ENCODE results near the gene NTM. TPM values are rescaled to one million over a fixed set of nuclear protein-coding genes. Genes with fewer than 3 reads are reported as not detected.

The NTM gene
- total RNA-seq, 1 experiment from 2014 or later = not detected

DNA sequence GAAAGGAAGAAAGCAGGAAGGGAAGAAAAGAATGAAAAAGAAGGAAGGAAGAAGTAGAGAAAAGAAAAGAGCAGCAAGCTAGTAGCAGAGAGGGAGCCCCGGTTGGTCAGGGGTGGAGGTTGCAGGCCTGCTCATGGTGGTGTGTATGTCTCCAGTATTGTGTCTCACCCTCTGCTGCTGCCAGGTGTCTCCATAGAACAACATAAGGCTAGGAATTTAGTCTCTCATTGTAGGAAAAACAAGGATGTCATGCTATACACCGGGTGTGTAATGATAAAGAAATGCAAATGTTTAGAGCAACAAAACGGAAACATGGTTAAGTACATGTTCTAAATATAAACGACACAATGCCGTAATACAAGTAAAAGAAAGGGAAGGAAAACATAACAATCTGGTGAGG is 342.5 kb downstream of the NTM start:
- BruUV-seq (replicated peaks) = no TSS peak
- Histone ChIP-seq H3K4me3 (replicated peaks in 1 of 2; ENCODE audit: low read depth in 1 of 2, low read length in 2 of 2) (no peak overlapping the region), H3K27ac (ENCODE audit: low read depth, low read length) (no peak overlapping the region), H3K79me2 (ENCODE audit: insufficient read depth, low read length) (no peaks in the 10 kb centered on the region), H3K36me3 (ENCODE audit: control insufficient read depth in 1 of 2, insufficient read depth in 2 of 2, low read length in 2 of 2) (no peaks in the 10 kb centered on the region), H3K4me1 (ENCODE audit: control insufficient read depth in 1 of 2, insufficient read depth in 2 of 2, low read length in 2 of 2) (no peaks in the 10 kb centered on the region), H2AFZ (ENCODE audit: low read depth, low read length, poor library complexity, severe bottlenecking) (no peak overlapping the region), H3K27me3 (ENCODE audit: insufficient read depth, low read length) (no peaks in the 10 kb centered on the region), H4K20me1 (ENCODE audit: insufficient read depth) (no peaks in the 10 kb centered on the region), H3K9me3 (ENCODE audit: control insufficient read depth in 1 of 2, insufficient read depth in 1 of 2, low read depth in 1 of 2, low read length in 2 of 2) (peaks cover 0 to 9% of the 10 kb centered on the region in 2 experiments; a peak in 2 of 4 replicates), H3K9ac (ENCODE audit: low read length) (no peak overlapping the region), H3K9me2 (ENCODE audit: insufficient read depth) (no peaks in the 10 kb centered on the region), H3K4me2 (ENCODE audit: low read length) (no peak overlapping the region)
- TF ChIP-seq, protein P1, sequence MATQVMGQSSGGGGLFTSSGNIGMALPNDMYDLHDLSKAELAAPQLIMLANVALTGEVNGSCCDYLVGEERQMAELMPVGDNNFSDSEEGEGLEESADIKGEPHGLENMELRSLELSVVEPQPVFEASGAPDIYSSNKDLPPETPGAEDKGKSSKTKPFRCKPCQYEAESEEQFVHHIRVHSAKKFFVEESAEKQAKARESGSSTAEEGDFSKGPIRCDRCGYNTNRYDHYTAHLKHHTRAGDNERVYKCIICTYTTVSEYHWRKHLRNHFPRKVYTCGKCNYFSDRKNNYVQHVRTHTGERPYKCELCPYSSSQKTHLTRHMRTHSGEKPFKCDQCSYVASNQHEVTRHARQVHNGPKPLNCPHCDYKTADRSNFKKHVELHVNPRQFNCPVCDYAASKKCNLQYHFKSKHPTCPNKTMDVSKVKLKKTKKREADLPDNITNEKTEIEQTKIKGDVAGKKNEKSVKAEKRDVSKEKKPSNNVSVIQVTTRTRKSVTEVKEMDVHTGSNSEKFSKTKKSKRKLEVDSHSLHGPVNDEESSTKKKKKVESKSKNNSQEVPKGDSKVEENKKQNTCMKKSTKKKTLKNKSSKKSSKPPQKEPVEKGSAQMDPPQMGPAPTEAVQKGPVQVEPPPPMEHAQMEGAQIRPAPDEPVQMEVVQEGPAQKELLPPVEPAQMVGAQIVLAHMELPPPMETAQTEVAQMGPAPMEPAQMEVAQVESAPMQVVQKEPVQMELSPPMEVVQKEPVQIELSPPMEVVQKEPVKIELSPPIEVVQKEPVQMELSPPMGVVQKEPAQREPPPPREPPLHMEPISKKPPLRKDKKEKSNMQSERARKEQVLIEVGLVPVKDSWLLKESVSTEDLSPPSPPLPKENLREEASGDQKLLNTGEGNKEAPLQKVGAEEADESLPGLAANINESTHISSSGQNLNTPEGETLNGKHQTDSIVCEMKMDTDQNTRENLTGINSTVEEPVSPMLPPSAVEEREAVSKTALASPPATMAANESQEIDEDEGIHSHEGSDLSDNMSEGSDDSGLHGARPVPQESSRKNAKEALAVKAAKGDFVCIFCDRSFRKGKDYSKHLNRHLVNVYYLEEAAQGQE (IDR thresholded peaks at IDR 0.05; ENCODE audit: low read depth) = no peak
- TF ChIP-seq FOSL1 (IDR thresholded peaks at IDR 0.05; ENCODE audit: low read depth) (no peak), POLR2A (IDR thresholded peaks at IDR 0.05; ENCODE audit: borderline replicate concordance, extremely low read depth, insufficient read depth, insufficient read length) (no peak), RAD21 (IDR thresholded peaks at IDR 0.05; ENCODE audit: low read depth) (no peak), CEBPB (IDR thresholded peaks at IDR 0.05; ENCODE audit: low read depth) (no peak), SRF (IDR thresholded peaks at IDR 0.05; ENCODE audit: low read depth) (no peak), CBX3 (IDR thresholded peaks at IDR 0.05; ENCODE audit: low read depth) (no peak), JUND (IDR thresholded peaks at IDR 0.05) (no peak)
- TF ChIP-seq, protein P2, sequence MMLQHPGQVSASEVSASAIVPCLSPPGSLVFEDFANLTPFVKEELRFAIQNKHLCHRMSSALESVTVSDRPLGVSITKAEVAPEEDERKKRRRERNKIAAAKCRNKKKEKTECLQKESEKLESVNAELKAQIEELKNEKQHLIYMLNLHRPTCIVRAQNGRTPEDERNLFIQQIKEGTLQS (IDR thresholded peaks at IDR 0.05) = no peak
- TF ChIP-seq, protein P3, sequence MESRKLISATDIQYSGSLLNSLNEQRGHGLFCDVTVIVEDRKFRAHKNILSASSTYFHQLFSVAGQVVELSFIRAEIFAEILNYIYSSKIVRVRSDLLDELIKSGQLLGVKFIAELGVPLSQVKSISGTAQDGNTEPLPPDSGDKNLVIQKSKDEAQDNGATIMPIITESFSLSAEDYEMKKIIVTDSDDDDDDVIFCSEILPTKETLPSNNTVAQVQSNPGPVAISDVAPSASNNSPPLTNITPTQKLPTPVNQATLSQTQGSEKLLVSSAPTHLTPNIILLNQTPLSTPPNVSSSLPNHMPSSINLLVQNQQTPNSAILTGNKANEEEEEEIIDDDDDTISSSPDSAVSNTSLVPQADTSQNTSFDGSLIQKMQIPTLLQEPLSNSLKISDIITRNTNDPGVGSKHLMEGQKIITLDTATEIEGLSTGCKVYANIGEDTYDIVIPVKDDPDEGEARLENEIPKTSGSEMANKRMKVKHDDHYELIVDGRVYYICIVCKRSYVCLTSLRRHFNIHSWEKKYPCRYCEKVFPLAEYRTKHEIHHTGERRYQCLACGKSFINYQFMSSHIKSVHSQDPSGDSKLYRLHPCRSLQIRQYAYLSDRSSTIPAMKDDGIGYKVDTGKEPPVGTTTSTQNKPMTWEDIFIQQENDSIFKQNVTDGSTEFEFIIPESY (IDR thresholded peaks at IDR 0.05; ENCODE audit: extremely low read depth, insufficient replicate concordance, low read length) = no peak
- TF ChIP-seq, protein P4, sequence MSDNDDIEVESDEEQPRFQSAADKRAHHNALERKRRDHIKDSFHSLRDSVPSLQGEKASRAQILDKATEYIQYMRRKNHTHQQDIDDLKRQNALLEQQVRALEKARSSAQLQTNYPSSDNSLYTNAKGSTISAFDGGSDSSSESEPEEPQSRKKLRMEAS (IDR thresholded peaks at IDR 0.05) = no peak
- ATAC-seq = no peak
- ChIA-PET CTCF (no interaction called here), RAD21 (ENCODE audit: low non-redundant PET in 1 of 2, low total read pairs in 2 of 2, uncharacterized antibody in 2 of 2, unreplicated experiment in 2 of 2) (no interaction called here), POLR2A (no interaction called here)
- intact Hi-C loops (cut with micrococcal nuclease) = no loop called here
- DNase-seq (ENCODE audit: low read depth, low spot score) = no peak

Measured in HCT116 (cell line).